SK-N-SH treated with all-trans-retinoic acid at 6 μM for 48 hours (cell line): ENCODE data around the gene PTGER4.

Source experiments
- ATAC-seq: fragments of 200-7000 bp; cut with Tn5 transposase; 3 replicates; pipeline ENCODE4 v1.9.1; 2020; ENCODE audit warnings: mild to moderate bottlenecking, moderate library complexity
- ARNTL ChIP-seq: fragments of 450-650 bp; formaldehyde crosslinking; IDR thresholded peaks from 2 replicates; pipeline ENCODE4 v1.5.0; 2020; ENCODE audit warnings: low read depth, mild to moderate bottlenecking, moderate library complexity, borderline replicate concordance
- CSDC2 ChIP-seq: fragments of 250-450 bp; sonication (Bioruptor Pico); IDR thresholded peaks from 2 replicates; pipeline ENCODE4 v1.5.0; 2020; ENCODE audit warnings: mild to moderate bottlenecking, moderate library complexity
- ESRRG ChIP-seq: fragments of 250-450 bp; sonication (Bioruptor Pico); IDR thresholded peaks from 2 replicates; pipeline ENCODE4 v1.6.1; 2021; ENCODE audit warnings: mild to moderate bottlenecking
- GLIS3 ChIP-seq: fragments of 250-450 bp; sonication (Bioruptor Pico); IDR thresholded peaks from 2 replicates; pipeline ENCODE4 v1.5.0; 2020; ENCODE audit warnings: mild to moderate bottlenecking, moderate library complexity
- ISL1 ChIP-seq: fragments of 250-450 bp; sonication (Bioruptor Pico); IDR thresholded peaks from 2 replicates; pipeline ENCODE4 v2.1.2; 2022; ENCODE audit warnings: mild to moderate bottlenecking, moderate library complexity
- OSR1 ChIP-seq: fragments of 250-450 bp; sonication (Bioruptor Pico); IDR thresholded peaks from 2 replicates; pipeline ENCODE4 v1.8.0; 2022; ENCODE audit warnings: moderate library complexity, mild to moderate bottlenecking, inconsistent platforms
- POU6F1 ChIP-seq: fragments of 250-450 bp; sonication (Bioruptor Pico); IDR thresholded peaks from 2 replicates; pipeline ENCODE4 v1.8.0; 2021; ENCODE audit warnings: low read depth, mild to moderate bottlenecking, moderate library complexity, borderline replicate concordance
- PPARA ChIP-seq: fragments of 250-450 bp; sonication (Bioruptor Pico); IDR thresholded peaks from 2 replicates; pipeline ENCODE4 v1.5.0; 2020; ENCODE audit warnings: mild to moderate bottlenecking, borderline replicate concordance
- RARB ChIP-seq: fragments of 250-450 bp; sonication (Bioruptor Pico); IDR thresholded peaks from 2 replicates; pipeline ENCODE4 v1.8.0; 2021; ENCODE audit warnings: mild to moderate bottlenecking, moderate library complexity
- TCF4 ChIP-seq: fragments of 250-450 bp; sonication (Bioruptor Pico); IDR thresholded peaks from 2 replicates; pipeline ENCODE4 v1.8.0; 2021; ENCODE audit warnings: mild to moderate bottlenecking, moderate library complexity, borderline replicate concordance
- TOX ChIP-seq: fragments of 250-450 bp; sonication (Bioruptor Pico); IDR thresholded peaks from 2 replicates; pipeline ENCODE4 v1.8.0; 2021; ENCODE audit warnings: mild to moderate bottlenecking, moderate library complexity, borderline replicate concordance
- ZC3H10 ChIP-seq: fragments of 250-450 bp; sonication (Bioruptor Pico); IDR thresholded peaks from 2 replicates; pipeline ENCODE4 v1.5.1; 2021; ENCODE audit warnings: mild to moderate bottlenecking, moderate library complexity
- ZFP3 ChIP-seq: fragments of 250-450 bp; sonication (Bioruptor Pico); IDR thresholded peaks from 2 replicates; pipeline ENCODE4 v1.5.0; 2020; ENCODE audit warnings: mild to moderate bottlenecking, moderate library complexity
- ZFP30 ChIP-seq: fragments of 450-650 bp; formaldehyde crosslinking; IDR thresholded peaks from 2 replicates; pipeline ENCODE4 v1.5.0; 2022; ENCODE audit warnings: mild to moderate bottlenecking, moderate library complexity
- ZNF565 ChIP-seq: fragments of 450-650 bp; formaldehyde crosslinking; conservative IDR thresholded peaks from 2 replicates; pipeline ENCODE4 v1.5.0; 2020; ENCODE audit warnings: low read depth, mild to moderate bottlenecking, moderate library complexity
- ZNF70 ChIP-seq: fragments of 450-650 bp; formaldehyde crosslinking; IDR thresholded peaks from 2 replicates; pipeline ENCODE4 v1.5.0; 2020; ENCODE audit warnings: mild to moderate bottlenecking, moderate library complexity
- ZNF8 ChIP-seq: fragments of 450-650 bp; formaldehyde crosslinking; IDR thresholded peaks from 2 replicates; pipeline ENCODE4 v1.5.0; 2020; ENCODE audit warnings: mild to moderate bottlenecking, moderate library complexity
- TF ChIP-seq, protein P1 (sequence below): fragments of 250-450 bp; sonication (Bioruptor Pico); IDR thresholded peaks from 2 replicates; pipeline ENCODE4 v1.5.0; 2020; ENCODE audit warnings: mild to moderate bottlenecking, moderate library complexity
- TF ChIP-seq, protein P2 (sequence below): fragments of 250-450 bp; sonication (Bioruptor Pico); IDR thresholded peaks from 2 replicates; pipeline ENCODE4 v1.5.1; 2021; ENCODE audit warnings: mild to moderate bottlenecking, moderate library complexity
- TF ChIP-seq, protein P3 (sequence below): fragments of 250-450 bp; sonication (Bioruptor Pico); IDR thresholded peaks from 2 replicates; pipeline ENCODE4 v1.5.1; 2020; ENCODE audit warnings: low read depth, mild to moderate bottlenecking, moderate library complexity

The PTGER4 gene

DNA sequence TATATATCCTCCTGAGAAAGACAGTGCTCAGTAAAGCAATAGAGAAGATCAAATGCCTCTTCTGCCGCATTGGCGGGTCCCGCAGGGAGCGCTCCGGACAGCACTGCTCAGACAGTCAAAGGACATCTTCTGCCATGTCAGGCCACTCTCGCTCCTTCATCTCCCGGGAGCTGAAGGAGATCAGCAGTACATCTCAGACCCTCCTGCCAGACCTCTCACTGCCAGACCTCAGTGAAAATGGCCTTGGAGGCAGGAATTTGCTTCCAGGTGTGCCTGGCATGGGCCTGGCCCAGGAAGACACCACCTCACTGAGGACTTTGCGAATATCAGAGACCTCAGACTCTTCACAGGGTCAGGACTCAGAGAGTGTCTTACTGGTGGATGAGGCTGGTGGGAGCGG, 12.2 kb downstream of the PTGER4 start:
- ATAC-seq = no peak
- TF ChIP-seq ZC3H10 (CRISPR knock-in tag) (no peak), ZNF70 (CRISPR knock-in tag) (no peak), ISL1 (CRISPR knock-in tag) (no peak), ZFP30 (CRISPR knock-in tag) (no peak), ARNTL (CRISPR knock-in tag) (no peak), TOX (CRISPR knock-in tag) (no peak), PPARA (no peak), CSDC2 (no peak), ZNF565 (no peak), RARB (CRISPR knock-in tag) (no peak), ZNF8 (no peak), TCF4 (CRISPR knock-in tag) (no peak), GLIS3 (no peak), POU6F1 (CRISPR knock-in tag) (no peak)
- TF ChIP-seq, protein P1, sequence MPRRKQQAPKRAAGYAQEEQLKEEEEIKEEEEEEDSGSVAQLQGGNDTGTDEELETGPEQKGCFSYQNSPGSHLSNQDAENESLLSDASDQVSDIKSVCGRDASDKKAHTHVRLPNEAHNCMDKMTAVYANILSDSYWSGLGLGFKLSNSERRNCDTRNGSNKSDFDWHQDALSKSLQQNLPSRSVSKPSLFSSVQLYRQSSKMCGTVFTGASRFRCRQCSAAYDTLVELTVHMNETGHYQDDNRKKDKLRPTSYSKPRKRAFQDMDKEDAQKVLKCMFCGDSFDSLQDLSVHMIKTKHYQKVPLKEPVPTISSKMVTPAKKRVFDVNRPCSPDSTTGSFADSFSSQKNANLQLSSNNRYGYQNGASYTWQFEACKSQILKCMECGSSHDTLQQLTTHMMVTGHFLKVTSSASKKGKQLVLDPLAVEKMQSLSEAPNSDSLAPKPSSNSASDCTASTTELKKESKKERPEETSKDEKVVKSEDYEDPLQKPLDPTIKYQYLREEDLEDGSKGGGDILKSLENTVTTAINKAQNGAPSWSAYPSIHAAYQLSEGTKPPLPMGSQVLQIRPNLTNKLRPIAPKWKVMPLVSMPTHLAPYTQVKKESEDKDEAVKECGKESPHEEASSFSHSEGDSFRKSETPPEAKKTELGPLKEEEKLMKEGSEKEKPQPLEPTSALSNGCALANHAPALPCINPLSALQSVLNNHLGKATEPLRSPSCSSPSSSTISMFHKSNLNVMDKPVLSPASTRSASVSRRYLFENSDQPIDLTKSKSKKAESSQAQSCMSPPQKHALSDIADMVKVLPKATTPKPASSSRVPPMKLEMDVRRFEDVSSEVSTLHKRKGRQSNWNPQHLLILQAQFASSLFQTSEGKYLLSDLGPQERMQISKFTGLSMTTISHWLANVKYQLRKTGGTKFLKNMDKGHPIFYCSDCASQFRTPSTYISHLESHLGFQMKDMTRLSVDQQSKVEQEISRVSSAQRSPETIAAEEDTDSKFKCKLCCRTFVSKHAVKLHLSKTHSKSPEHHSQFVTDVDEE = no peak
- TF ChIP-seq, protein P2, sequence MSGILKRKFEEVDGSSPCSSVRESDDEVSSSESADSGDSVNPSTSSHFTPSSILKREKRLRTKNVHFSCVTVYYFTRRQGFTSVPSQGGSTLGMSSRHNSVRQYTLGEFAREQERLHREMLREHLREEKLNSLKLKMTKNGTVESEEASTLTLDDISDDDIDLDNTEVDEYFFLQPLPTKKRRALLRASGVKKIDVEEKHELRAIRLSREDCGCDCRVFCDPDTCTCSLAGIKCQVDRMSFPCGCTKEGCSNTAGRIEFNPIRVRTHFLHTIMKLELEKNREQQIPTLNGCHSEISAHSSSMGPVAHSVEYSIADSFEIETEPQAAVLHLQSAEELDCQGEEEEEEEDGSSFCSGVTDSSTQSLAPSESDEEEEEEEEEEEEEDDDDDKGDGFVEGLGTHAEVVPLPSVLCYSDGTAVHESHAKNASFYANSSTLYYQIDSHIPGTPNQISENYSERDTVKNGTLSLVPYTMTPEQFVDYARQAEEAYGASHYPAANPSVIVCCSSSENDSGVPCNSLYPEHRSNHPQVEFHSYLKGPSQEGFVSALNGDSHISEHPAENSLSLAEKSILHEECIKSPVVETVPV (CRISPR knock-in tag) = no peak

- TF ChIP-seq GLIS3 (no peak), ISL1 (CRISPR knock-in tag) (no peak), ZFP3 (CRISPR knock-in tag) (no peak), POU6F1 (CRISPR knock-in tag) (no peak), TCF4 (CRISPR knock-in tag) (no peak), CSDC2 (no peak), ZNF70 (CRISPR knock-in tag) (no peak), ESRRG (no peak), RARB (CRISPR knock-in tag) (no peak), ZFP30 (CRISPR knock-in tag) (no peak), ARNTL (CRISPR knock-in tag) (no peak), ZNF8 (no peak), OSR1 (no peak)
- TF ChIP-seq, protein P2 (CRISPR knock-in tag) = no peak
- TF ChIP-seq, protein P3, sequence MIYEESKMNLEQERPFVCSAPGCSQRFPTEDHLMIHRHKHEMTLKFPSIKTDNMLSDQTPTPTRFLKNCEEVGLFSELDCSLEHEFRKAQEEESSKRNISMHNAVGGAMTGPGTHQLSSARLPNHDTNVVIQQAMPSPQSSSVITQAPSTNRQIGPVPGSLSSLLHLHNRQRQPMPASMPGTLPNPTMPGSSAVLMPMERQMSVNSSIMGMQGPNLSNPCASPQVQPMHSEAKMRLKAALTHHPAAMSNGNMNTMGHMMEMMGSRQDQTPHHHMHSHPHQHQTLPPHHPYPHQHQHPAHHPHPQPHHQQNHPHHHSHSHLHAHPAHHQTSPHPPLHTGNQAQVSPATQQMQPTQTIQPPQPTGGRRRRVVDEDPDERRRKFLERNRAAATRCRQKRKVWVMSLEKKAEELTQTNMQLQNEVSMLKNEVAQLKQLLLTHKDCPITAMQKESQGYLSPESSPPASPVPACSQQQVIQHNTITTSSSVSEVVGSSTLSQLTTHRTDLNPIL = no peak
- ATAC-seq = no peak
These were observed 14.7 kb downstream of the PTGER4 start for GRCh38 chr5:40694433-40694832.
